Mesenchymal stem cell (in vitro differentiated cells and primary cell): Measurements from ENCODE around the gene SMG5.

ENCODE experiments used
- DNase-seq: peaks from one replicate; pipeline ENCODE4 v3.0.0-alpha.2; 2013
- H2AFZ ChIP-seq: one replicate; pipeline ENCODE4 v1.6.1; 2013; ENCODE audit warnings: low read depth, mild to moderate bottlenecking, control low read depth, inconsistent platforms, low read length, moderate library complexity
- H2AK5ac ChIP-seq: 2 replicates; pipeline ENCODE4 v1.6.1; 2013; ENCODE audit warnings: low read length, moderate library complexity, mild to moderate bottlenecking, inconsistent platforms; ENCODE audit not compliant: severe bottlenecking
- H2BK120ac ChIP-seq: one replicate; pipeline ENCODE4 v1.6.1; 2013; ENCODE audit warnings: low read depth, mild to moderate bottlenecking, inconsistent platforms, low read length, moderate library complexity
- H2BK12ac ChIP-seq, 2 experiments: one replicate each; pipeline ENCODE4 v1.6.1; 2013; ENCODE audit warnings: inconsistent platforms in 2 of 2, low read length in 2 of 2, mild to moderate bottlenecking in 2 of 2, moderate library complexity in 2 of 2, control low read depth in 1 of 2
- H2BK15ac ChIP-seq: one replicate; pipeline ENCODE4 v1.6.1; 2013; ENCODE audit warnings: mild to moderate bottlenecking, low read depth, inconsistent platforms; ENCODE audit not compliant: poor library complexity, severe bottlenecking
- H2BK5ac ChIP-seq: 2 replicates; pipeline ENCODE4 v1.6.1; 2013; ENCODE audit warnings: low read depth, mild to moderate bottlenecking, low read length, control low read depth, inconsistent platforms; ENCODE audit not compliant: poor library complexity, severe bottlenecking
- H3K14ac ChIP-seq, 2 experiments: one replicate each; pipeline ENCODE4 v1.6.1; 2013; ENCODE audit warnings: inconsistent platforms in 2 of 2, low read length in 2 of 2, control low read depth in 1 of 2, mild to moderate bottlenecking in 1 of 2, moderate library complexity in 1 of 2
- H3K18ac ChIP-seq, 2 experiments: one replicate each; pipeline ENCODE4 v1.6.1; 2013; ENCODE audit warnings: inconsistent platforms in 2 of 2, low read length in 2 of 2, control low read depth in 1 of 2, low read depth in 1 of 2, mild to moderate bottlenecking in 1 of 2
- H3K23ac ChIP-seq, 2 experiments: one replicate each; pipeline ENCODE4 v1.6.1; 2013; ENCODE audit warnings: inconsistent platforms in 2 of 2, low read length in 2 of 2, mild to moderate bottlenecking in 2 of 2, moderate library complexity in 2 of 2, control low read depth in 1 of 2
- H3K27ac ChIP-seq: 2 replicates; pipeline ENCODE4 v1.5.1; 2013; ENCODE audit warnings: mild to moderate bottlenecking, moderate library complexity, low read length, control low read depth, inconsistent platforms; ENCODE audit not compliant: poor library complexity, severe bottlenecking
- H3K27me3 ChIP-seq, 2 experiments: 2 replicates each; pipeline versions ENCODE4 v1.6.1 to v1.7.0; 2013; ENCODE audit warnings: low read length in 2 of 2, mild to moderate bottlenecking in 2 of 2, moderate library complexity in 2 of 2, control low read depth in 1 of 2, inconsistent platforms in 1 of 2; ENCODE audit not compliant: control insufficient read depth in 1 of 2, insufficient read depth in 1 of 2
- H3K36me3 ChIP-seq, 2 experiments: 2 replicates each; pipeline versions ENCODE4 v1.6.1 to v1.7.0; 2013; ENCODE audit warnings: low read length in 2 of 2, control low read depth in 1 of 2, inconsistent platforms in 1 of 2, low read depth in 1 of 2, mild to moderate bottlenecking in 1 of 2; ENCODE audit not compliant: insufficient read depth in 2 of 2, control insufficient read depth in 1 of 2
- H3K4ac ChIP-seq, 2 experiments: one replicate each; pipeline ENCODE4 v1.6.1; 2013; ENCODE audit warnings: inconsistent platforms in 2 of 2, low read length in 2 of 2, mild to moderate bottlenecking in 2 of 2, moderate library complexity in 2 of 2, control low read depth in 1 of 2, low read depth in 1 of 2
- H3K4me1 ChIP-seq: 2 replicates; pipeline ENCODE4 v1.6.1; 2013; ENCODE audit warnings: low read depth, low read length, control low read depth; ENCODE audit not compliant: control insufficient read depth, insufficient read depth
- H3K4me2 ChIP-seq: 2 replicates; pipeline ENCODE4 v1.6.1; 2013; ENCODE audit warnings: low read length, mild to moderate bottlenecking, inconsistent platforms; ENCODE audit not compliant: poor library complexity, severe bottlenecking
- H3K4me3 ChIP-seq, 2 experiments: 2 replicates each; pipeline versions ENCODE4 v1.5.1 to v1.7.0; 2013; ENCODE audit warnings: low read length in 2 of 2, mild to moderate bottlenecking in 2 of 2, control low read depth in 1 of 2, low read depth in 1 of 2; ENCODE audit not compliant: insufficient read depth in 1 of 2
- H3K79me1 ChIP-seq: replicated peaks from 2 replicates; pipeline ENCODE4 v1.6.1; 2013; ENCODE audit warnings: mild to moderate bottlenecking, control low read depth, low read length, inconsistent platforms; ENCODE audit not compliant: poor library complexity, severe bottlenecking
- H3K9ac ChIP-seq: 2 replicates; pipeline ENCODE4 v1.7.0; 2013; ENCODE audit warnings: mild to moderate bottlenecking, low read length, moderate library complexity
- H3K9me3 ChIP-seq: 2 replicates; pipeline ENCODE4 v1.7.0; 2013; ENCODE audit warnings: mild to moderate bottlenecking, low read length; ENCODE audit not compliant: control insufficient read depth
- H4K8ac ChIP-seq: one replicate; pipeline ENCODE4 v1.6.1; 2013; ENCODE audit warnings: inconsistent platforms, mild to moderate bottlenecking, low read length, moderate library complexity
- H4K91ac ChIP-seq: one replicate; pipeline ENCODE4 v1.6.1; 2013; ENCODE audit warnings: mild to moderate bottlenecking, low read length, inconsistent platforms
- WGBS: methylation state at CpG from one replicate; pipeline ENCODE4 v1.1.7; 2013; ENCODE audit warnings: mixed read lengths; 5-methylcytosine and 5-hydroxymethylcytosine counted together

The SMG5 gene

DNA sequence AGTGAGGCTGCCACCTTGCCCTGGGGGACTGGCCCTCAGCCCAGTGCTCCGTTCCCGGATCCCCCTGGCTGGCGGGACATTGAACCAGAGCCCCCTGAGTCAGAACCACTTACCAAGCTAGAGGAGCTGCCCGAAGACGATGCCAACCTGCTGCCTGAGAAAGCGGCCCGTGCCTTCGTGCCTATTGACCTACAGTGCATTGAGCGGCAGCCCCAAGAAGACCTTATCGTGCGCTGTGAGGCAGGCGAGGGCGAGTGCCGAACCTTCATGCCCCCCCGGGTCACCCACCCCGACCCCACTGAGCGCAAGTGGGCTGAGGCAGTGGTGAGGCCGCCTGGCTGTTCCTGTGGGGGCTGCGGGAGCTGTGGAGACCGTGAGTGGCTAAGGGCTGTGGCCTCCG, 2.8 kb upstream of the SMG5 start:
- WGBS, result 92% methylated on average over 21 of the region's 21 CpGs

DNA sequence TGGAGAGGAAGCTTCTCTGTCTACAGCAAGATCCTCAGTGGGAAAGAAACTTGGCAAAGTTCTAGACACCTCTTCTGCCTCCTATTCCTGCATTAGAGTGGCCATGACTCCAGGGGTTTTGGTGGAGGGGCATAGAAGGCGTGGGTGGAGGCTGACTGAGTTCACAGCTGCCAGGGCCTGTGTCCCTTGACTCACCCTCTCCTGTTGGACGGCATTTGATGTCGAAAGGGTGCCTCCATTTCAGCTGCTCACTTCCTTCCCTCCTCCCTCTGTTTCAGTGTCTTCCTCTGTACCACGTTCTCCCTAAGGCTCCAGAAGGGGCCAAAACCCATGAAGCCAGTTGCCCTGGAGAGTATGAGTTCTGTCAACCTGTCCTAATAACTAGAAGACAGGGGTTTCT, 2.1 kb upstream of the SMG5 start:
- Histone ChIP-seq H3K9me3 (no peaks in the 10 kb centered on the region), H3K18ac (no peak overlapping the region), H4K8ac (no peak overlapping the region), H3K23ac (no peak overlapping the region), H3K27me3 (no peaks in the 10 kb centered on the region), H2BK15ac (no peak overlapping the region), H3K9ac (peak overlapping the region; percentile 25), H3K27ac (no peak overlapping the region), H2BK5ac (no peak overlapping the region), H2BK120ac (no peak overlapping the region), H3K14ac (no peak overlapping the region), H2AFZ (no peak overlapping the region), H3K4me3 (no peak overlapping the region), H3K4me2 (no peak overlapping the region), H4K91ac (no peak overlapping the region), H2AK5ac (no peak overlapping the region), H3K36me3 (peaks cover 21 to 27% of the 10 kb centered on the region in 2 experiments), H2BK12ac (no peak overlapping the region), H3K79me1 (peaks cover 14% of the 10 kb centered on the region), H3K4ac (no peak overlapping the region), H3K4me1 (peaks cover 9% of the 10 kb centered on the region)
- WGBS, result 87% methylated on average over 4 of the region's 4 CpGs
- DNase-seq, result no peak

More for the DNA sequence above, 2.8 kb upstream of the SMG5 start:
- no peaks in the 10 kb centered on the region for H3K27me3 ChIP-seq
- H3K36me3 ChIP-seq, result peaks cover 18 to 25% of the 10 kb centered on the region in 2 experiments
- H3K4ac ChIP-seq, result no peak overlapping the region
- no peak overlapping the region for H3K4me2 ChIP-seq
- no peak overlapping the region for H2AFZ ChIP-seq
- no peak overlapping the region for H4K91ac ChIP-seq
- H3K4me1 ChIP-seq, result peaks cover 7% of the 10 kb centered on the region
- H3K27ac ChIP-seq, result no peak overlapping the region
- no peak overlapping the region for H4K8ac ChIP-seq
- no peak overlapping the region for H3K9ac ChIP-seq
- no peak overlapping the region for H3K23ac ChIP-seq
- no peak overlapping the region for H3K14ac ChIP-seq
- no peak overlapping the region for H3K4me3 ChIP-seq
- no peaks in the 10 kb centered on the region for H3K9me3 ChIP-seq
- no peak overlapping the region for H2BK15ac ChIP-seq
- H2BK12ac ChIP-seq, result no peak overlapping the region
- peaks cover 15% of the 10 kb centered on the region for H3K79me1 ChIP-seq
- no peak overlapping the region for H2BK120ac ChIP-seq
- no peak for DNase-seq
- no peak overlapping the region for H2BK5ac ChIP-seq
- no peak overlapping the region for H3K18ac ChIP-seq
- H2AK5ac ChIP-seq, result no peak overlapping the region

DNA sequence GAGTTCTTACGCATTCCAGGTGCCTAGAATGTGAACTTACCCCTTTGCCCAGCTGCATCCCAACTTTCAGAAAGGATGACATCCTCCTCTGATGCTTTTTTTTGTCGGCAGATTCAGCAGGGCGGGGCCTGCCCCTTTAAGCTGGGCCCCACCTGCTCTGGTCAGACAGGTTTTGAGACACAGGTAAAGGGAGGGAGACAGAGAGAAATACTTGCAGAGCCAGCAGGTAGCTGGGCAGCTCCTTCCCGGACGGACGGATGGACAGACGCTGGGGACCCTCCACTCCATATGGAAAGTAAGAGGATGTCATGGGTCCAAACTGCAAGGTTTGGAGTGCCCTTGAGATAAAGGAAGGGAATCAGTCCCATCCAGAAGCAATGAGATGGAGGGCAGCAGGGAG, 1.5 kb upstream of the SMG5 start, which contains the start of gene TMEM79:
Gene TMEM79 (plus strand): TSS at position 214 of the 400 bp plus-strand sequence. CDS start 902 bp downstream, outside the sequence.
- H2BK5ac ChIP-seq, result no peak within 1 kb of the TSS
- H3K4me1 ChIP-seq, result peaks cover 9% of the 10 kb centered on the region
- peaks cover 13% of the 10 kb centered on the region for H3K79me1 ChIP-seq
- H3K23ac ChIP-seq, result no peak within 1 kb of the TSS
- no peak within 1 kb of the TSS for H2AFZ ChIP-seq
- H4K91ac ChIP-seq, result no peak within 1 kb of the TSS
- H3K9me3 ChIP-seq, result no peaks in the 10 kb centered on the region
- peak within 1 kb of the TSS in 1 of 2 experiments; percentile 89 for H3K4me3 ChIP-seq
- H3K4ac ChIP-seq, result no peak within 1 kb of the TSS
- H2BK120ac ChIP-seq, result no peak within 1 kb of the TSS
- peak within 1 kb of the TSS; percentile 27 for H4K8ac ChIP-seq
- H3K9ac ChIP-seq, result peak within 1 kb of the TSS; percentile 89
- H2AK5ac ChIP-seq, result no peak within 1 kb of the TSS
- peak within 1 kb of the TSS; percentile 17 for H3K27ac ChIP-seq
- 86% methylated on average over 7 of the region's 7 CpGs for WGBS
- H3K36me3 ChIP-seq, result peaks cover 21 to 25% of the 10 kb centered on the region in 2 experiments
- H3K4me2 ChIP-seq, result peak within 1 kb of the TSS; percentile 41
- H3K14ac ChIP-seq, result no peak within 1 kb of the TSS
- H2BK12ac ChIP-seq, result no peak within 1 kb of the TSS
- H2BK15ac ChIP-seq, result peak within 1 kb of the TSS; percentile 21
- H3K18ac ChIP-seq, result peak within 1 kb of the TSS in 1 of 2 experiments; percentile 69
- no peaks in the 10 kb centered on the region for H3K27me3 ChIP-seq
- DNase-seq, result no peak

DNA sequence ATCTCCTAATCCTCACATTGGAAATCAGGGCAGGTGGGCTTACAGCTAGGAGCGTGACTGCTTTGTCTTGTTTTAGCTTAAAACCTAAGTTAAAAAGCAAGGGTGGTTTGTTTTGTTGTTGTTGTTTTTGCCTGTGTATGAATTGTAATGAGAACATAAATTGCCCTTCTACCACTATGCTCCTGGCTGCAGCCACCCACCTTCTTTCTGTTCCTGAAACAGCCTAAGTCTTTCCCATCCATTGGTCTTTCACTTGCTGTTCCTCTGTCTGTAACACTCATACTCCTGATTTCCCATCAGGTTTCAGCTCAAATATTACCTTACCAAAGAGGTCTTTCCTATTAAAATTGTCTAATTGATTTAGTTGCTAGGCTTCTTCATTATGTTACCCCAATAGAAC, 896 bp upstream of the SMG5 start:
- no CpG with 5 or more reads among the region's 1 CpG for WGBS
- Histone ChIP-seq H3K36me3 (peaks cover 24% of the 10 kb centered on the region in 2 experiments), H3K14ac (no peak overlapping the region), H3K27ac (no peak overlapping the region), H3K4ac (no peak overlapping the region), H3K9me3 (no peaks in the 10 kb centered on the region), H2BK5ac (no peak overlapping the region), H3K79me1 (peaks cover 15% of the 10 kb centered on the region), H2BK120ac (no peak overlapping the region), H2AFZ (no peak overlapping the region), H3K27me3 (no peaks in the 10 kb centered on the region), H2BK12ac (no peak overlapping the region), H3K23ac (no peak overlapping the region), H3K18ac (no peak overlapping the region), H2AK5ac (no peak overlapping the region), H3K4me2 (peak overlapping the region; percentile 41), H3K9ac (peak overlapping the region; percentile 89), H4K91ac (no peak overlapping the region), H3K4me3 (peak overlapping the region in 1 of 2 experiments; percentile 89), H4K8ac (peak overlapping the region; percentile 27), H3K4me1 (peaks cover 9% of the 10 kb centered on the region), H2BK15ac (no peak overlapping the region)
- DNase-seq, result no peak
